ENCODE data around the gene MBOAT2.
A peak's percentile ranks its signal among the peaks of the same experiment; 100 is the strongest.
"Not testable (repeated sequence)": the region's sequence is repeated elsewhere in the genome, so short reads cannot be mapped to it uniquely, and the experiment has no call there.

MBOAT2 gene

DNA sequence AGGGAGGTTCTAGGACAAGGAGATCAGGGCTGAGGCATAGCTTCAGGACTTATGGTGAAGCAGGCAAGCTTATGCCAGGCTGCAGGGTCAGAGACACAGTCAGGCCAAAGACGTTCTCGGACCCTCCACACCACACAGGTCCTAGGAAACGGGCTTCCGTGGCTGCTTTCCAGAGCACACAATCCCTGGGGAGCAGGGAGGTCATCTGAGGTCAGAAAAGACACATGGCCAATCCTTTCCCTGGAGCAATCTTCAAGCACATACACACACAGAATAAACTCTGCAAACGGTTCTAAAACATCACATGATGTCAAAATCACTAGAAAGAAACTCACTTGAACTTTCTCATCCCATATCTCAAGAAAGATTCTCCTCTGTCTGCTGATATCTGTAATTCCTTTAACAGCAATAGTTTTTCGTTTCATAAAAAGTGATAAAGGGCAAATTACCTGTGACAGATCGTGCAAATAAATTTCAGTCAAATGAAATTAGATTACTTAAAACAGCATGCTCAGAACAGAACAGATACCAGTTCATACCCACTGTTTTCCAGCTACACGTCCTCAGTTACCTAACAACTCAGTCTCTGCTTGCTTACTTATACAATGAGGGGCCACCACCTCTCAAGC is 63.9 kb downstream of the MBOAT2 start:
- DNase-seq: no peak

DNA sequence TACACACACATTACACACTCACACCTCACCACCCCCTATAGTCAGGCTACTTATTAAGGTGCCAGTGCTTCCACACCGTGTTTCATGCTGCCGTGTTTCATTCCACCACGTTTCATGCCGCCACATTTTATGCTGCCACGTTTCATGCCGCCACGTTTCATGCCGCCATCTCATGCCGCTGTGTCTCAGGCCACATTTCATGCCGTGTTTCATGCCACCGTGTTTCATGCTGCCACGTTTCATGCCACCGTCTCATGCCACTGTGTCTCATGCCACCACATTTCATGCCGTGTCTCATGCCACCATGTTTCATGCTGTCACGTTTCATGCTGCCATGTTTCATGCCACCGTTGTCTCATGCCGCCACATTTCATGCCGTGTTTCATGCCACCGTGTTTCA is 65.1 kb downstream of the MBOAT2 start:
- DNase-seq: no peak

DNA sequence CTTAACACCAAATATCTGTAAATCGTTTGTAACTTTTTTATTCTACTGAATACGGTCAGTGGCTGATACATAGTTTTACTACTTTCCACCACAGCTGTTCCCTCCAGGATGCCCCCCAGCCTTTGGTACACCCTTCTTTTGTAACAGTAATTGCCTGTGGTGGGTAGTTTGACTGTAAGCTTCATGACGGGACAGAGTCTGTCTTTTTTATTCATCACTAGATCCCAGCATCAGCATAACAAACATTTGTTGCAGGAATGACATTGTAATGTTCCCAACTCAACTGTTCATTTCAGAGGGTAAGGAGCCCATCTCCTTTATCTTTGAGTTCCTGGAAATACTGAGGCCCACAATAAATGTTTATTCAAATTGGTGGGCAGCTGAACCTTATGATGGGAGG is 67.5 kb downstream of the MBOAT2 start:
- no peak for DNase-seq

DNA sequence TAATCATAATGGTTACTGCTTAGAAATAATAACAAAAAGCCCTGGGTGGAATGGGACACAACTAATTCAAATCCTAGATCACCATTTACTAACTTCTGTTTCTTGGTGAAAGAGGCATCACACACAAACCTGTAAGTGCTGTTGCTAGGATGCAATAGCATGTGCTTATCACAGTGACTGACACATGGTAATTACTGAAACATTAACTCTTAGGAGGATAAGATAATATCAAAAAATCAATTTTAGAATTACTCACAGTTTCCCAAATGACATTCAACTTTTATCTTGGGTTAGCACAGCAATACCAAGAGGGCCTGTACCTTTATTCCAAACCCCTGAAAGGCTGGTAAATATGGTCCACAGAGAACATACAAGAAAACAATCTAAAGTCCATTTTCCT is 69.1 kb downstream of the MBOAT2 start:
- peak in 1 of 3 experiments; percentile 32 for DNase-seq

DNA sequence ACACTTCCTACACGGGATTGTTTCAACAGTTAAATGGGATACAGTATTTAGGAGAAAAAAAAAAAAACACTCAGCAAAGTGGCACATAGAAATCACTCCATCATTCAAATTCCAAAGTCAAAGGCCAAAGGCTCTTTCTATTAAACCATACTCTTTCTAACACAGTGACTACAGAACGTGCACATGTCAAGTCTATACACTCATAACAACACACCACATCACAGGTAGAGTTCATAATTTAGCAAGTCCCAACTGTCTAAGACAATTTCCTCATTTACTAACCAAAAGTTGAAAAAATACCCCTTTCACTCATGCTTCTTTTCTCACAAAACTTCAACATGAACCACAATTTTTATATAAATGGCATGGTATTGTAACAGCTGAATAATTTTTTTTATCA is 70.8 kb downstream of the MBOAT2 start:
- DNase-seq: no peak

DNA sequence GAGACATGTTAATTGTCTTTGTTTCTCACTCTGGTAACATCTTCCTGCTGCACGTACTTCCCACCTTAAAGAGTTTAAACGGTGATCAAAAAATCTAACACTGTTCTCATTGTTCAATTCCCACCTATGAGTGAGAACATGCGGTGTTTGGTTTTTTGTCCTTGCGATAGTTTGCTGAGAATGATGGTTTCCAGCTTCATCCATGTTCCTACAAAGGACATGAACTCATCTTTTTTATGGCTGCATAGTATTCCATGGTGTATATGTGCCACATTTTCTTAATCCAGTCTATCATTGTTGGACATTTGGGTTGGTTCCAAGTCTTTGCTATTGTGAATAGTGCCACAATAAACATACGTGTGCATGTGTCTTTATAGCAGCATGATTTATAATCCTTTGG is 73.3 kb downstream of the MBOAT2 start:
- DNase-seq: not testable (repeated sequence)

DNA sequence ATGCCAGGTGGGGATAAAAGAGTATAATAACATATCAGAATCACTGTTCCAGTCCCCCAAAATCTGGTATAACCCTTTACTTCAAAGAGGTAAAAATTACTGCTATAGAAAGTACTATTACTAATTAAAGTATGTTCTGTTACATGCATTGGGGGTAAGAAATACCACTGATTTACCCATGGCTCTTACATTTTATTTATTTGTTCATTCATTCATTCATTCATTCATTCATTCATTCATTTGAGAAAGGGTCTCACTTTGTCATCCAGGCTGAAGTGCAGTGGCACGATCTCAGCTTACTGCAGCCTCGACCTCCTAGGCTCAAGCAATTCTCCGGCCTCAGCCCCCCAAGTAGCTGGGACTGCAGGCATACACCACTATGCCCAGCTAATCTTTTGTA is 74.4 kb downstream of the MBOAT2 start:
- DNase-seq: no peak

DNA sequence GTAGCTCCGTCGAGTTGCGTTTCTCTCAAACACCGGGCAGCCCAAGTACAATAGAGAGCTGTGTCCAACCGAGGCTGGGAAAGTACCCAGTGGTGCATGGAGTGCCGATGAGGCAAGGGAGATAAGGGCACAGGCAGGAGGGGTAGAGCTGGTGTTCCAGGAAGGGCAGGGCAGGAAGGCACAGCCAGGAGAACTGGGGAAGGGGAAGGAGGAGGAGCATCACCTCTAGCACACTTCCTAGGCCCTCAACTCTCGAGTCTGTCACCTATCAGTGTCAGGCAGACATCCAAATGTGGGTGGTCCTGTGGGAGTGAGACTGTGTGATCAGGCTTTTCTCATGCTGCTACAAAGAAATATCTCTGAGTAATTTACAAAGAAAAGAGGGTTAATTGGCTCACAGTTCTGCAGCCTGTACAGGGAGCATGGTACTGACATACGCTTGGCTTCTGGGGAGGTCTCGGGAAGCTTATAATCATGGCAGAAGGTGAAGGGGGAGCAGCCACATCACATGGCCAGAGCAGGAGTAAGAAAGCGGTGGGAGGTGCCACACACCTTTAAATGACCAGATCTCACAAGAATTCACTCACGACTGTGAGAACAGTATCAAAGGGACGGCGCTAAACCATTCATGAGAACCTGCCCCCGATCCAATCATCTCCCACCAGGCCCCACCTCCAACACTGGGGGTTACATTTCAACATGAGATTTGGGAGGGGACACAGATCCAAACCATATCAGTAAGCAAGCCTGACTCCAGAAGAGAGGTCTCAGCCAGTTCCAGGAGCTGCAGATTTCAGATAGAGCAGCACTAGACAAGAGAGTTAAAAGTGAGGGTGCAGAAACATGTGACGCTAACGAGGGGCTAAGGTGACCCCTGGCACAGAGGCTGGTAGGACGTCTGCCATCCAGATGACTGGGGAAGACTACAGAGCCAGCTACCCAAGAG is 75.7 kb downstream of the MBOAT2 start:
- DNase-seq: no peak

DNA sequence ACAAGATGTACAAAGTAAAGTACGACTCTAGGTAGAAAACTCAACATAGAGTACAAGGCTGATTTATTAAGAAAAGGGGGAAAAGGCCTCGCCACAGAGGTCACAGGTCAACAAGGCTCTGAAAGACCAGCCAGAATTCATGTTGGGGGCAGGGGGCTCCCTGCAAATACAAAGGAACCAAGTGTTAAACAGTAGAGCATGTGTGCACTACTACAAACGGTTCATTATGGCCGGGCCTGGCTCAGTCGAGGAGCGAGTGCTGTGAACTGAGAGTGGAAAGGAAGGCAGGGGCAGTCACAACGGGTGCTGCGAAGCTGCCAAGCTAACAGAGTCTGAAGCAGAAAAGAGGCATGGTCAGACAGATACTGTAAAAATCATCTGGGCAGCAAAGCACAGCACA is 77.1 kb downstream of the MBOAT2 start:
- no peak for DNase-seq

DNA sequence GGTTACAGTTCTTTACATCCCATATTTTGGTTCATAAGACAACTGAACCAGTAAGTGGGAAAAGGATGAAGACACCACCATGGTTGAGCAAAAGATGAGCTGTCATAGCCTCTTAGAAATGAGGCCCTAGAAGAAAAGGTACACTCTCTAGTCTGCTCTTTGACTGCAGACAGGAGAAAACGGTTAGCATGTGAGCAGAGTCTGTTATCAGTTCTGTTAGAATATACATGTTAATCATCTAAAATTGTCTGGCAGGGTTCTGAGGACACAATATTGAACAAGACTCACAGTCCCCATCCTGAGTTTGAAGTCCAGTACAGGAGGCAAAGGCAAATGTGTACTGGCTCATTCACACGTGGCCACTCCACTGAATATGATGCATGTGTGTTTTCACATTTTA is 78.1 kb downstream of the MBOAT2 start:
- no peak for DNase-seq

DNA sequence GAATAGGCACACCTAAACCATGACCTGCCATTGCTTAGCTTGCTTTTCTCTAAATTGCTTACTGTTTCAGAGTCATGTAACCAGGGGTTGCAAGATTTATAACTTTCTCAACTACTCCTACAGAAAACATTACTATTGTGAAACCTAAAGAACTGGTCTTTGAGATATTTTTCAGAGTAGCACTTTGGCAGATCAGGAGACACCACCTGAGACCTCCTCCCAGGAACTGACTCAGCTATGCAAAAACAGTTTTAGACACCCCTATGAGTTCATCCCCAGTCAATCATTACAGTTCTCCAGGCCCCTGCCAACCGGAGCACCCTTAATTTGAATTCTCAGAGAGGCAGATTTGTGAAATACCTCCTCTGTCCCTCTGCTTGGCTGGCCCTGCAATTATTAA is 80.3 kb downstream of the MBOAT2 start:
- DNase-seq: no peak

DNA sequence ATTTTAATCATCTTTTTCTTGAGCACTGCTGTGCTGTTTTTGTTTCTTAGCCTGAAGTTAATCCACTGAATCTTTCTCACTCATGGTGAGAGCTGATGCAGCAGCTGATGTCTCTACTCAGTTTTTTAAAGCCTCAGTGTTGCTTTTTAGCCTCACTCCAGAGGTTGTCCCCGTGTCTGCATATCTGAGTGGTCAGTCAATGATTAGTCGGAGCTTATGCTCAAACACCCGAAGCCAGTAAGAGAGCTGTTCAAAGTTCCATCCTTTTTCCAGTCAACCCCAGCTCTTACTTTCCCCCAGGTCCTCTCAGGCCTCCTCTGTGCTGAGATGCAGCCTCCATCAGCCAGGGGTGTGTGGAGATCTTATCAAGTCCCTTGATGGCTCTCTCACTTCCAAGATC is 81.1 kb downstream of the MBOAT2 start:
- no peak for DNase-seq

DNA sequence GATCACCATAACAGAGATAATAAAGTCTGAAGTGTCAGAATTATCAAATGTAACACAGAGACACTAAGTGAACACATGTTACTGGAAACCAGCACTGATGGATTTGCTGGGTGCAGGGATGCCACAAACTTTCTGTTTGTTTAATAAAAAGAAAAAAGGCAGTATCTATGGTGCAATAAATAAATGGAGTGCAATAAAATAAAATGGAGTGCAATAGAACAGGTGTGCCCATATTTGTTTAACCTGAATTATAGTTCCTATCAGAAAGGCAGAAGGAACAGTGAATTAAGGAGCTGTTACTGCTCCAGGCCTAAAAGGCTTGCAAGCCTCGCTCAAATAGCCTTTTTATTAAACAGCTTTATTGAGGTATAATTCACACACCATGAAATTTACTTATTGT is 85.1 kb downstream of the MBOAT2 start:
- peak in 1 of 3 experiments; percentile 25 for DNase-seq

DNA sequence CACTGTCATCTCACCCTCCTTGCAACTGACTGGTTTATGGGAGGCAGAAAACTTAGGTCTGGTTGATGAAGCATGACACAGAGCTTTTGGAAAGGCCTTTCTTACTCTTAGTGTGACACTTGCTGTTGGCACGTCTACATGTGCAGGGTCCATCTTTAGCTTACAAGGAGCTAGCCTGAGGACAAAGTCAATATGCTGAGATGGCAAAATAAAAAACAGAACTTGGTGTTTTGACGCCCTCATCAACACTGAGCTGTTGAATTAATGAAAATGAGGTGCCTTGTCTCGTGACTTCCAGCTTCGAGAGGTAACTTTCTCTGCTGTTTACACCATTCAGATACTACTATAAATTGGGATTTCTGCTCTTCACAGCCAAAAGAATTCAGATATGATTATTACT is 87.5 kb downstream of the MBOAT2 start:
- DNase-seq: no peak

DNA sequence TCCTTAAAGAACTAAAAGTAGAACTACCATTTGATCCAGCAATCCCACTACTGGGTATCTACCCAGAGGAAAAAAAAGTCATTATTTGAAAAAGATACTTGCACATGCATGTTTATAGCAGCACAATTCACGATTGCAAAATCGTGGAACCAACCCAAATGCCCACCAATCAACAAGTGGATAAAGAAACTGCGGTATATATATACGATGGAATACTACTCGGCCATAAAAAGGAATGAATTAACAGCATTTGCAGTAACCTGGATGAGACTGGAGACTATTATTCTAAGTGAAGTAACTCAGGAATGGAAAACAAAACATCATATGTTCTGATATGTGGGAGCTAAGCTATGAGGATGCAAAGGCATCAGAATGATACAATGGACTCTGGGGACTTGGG is 89.7 kb downstream of the MBOAT2 start:
- DNase-seq: not testable (repeated sequence)

DNA sequence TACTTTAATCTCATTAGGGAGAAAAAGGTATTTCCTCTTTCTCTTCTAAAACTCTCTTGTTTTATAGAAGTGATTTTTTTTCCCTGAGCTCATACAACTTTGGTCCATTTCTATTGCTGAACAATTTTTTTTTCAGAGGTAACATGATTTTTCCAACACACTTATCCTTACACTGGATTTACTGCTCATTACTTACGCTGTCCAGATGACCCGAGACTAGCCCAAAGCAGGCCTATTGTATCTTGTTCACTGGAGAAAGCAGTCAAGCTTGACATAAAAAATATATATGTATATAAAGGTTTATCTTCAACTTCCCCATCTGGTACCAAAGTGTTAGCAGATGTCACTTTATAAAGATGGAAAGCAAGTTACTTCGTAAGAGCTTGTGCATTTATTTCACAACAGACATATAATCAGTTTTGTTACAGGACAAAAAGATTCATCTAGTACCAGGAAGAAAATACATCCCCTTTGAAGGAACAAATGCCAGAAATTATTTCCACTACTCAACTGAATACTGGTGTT is 95.7 kb downstream of the MBOAT2 start:
- no peak for DNase-seq

DNA sequence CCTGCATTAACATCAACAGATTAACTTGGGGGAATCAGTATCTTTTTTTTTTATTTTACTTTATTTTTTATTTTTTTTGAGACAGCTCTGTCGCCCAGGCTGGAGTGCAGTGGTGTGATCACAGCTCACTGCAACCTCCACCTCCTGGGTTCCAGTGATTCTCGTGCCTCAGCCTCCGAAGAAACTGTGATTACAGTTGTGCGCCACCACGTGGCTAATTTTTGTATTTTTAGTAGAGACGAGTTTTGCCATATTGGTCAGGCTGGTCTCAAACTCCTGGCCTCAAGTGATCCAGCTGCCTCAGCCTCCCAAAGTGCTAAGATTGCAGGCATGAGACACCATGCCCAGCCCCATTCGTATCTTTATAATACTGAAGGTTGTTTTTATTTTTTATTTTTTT is 99.6 kb downstream of the MBOAT2 start:
- DNase-seq: not testable (repeated sequence)

DNA sequence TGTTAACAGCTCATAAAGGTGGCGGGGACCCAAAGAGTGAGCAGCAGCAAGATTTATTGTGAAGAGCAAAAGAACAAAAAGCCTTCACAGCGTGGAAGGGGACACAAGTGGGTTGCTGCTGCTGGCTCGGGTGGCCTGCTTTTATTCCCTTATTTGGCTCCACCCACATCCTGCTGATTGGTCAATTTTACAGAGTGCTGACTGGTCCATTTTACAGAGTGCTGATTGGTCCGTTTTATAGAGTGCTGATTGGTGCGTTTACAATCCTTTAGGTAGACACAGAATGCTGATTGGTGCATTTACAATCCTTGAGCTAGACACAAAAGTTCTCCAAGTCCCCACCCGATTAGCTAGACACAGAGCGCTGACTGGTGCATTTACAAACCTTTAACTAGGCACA is 100.7 kb downstream of the MBOAT2 start:
- DNase-seq: not testable (repeated sequence)

DNA sequence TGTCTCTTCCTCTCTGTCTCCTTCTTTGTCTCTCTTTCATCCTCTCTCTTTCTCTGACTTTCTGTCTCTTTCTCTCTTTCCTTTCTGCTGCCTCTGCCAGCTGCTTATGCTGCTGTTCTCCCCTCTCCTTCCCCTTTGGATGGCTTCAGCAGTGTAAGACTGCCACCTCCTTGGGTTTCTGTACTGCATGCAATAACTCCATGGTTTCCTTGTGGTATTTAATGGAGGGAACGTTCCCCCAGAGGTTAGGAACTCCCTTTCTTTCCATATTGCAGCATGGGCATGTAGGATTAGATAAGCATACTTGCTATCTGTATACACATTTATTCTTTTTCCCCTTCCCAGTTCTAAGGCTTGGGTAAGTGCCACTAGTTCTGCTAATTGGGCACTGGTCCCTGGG is 106.3 kb downstream of the MBOAT2 start:
- DNase-seq: not testable (repeated sequence)

DNA sequence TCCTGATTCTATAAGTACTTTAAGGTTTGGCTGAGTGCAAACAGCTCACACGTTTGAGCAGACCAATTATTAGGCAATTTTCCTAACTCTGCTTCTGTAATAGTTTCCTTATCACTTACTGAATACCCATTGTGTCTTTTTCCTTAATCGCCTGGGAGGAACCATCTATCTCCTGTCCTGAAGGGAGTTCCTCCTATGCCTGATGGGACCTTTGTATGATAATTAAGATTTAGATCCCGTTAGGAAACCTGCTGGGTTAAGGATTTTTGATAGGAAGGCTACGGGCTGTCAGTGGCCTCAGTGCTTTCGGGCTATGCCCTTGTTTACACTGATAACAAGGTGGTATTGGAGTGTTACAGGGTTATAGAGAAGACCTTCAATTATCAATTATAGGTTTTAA is 106.8 kb downstream of the MBOAT2 start:
- DNase-seq: not testable (repeated sequence)

DNA sequence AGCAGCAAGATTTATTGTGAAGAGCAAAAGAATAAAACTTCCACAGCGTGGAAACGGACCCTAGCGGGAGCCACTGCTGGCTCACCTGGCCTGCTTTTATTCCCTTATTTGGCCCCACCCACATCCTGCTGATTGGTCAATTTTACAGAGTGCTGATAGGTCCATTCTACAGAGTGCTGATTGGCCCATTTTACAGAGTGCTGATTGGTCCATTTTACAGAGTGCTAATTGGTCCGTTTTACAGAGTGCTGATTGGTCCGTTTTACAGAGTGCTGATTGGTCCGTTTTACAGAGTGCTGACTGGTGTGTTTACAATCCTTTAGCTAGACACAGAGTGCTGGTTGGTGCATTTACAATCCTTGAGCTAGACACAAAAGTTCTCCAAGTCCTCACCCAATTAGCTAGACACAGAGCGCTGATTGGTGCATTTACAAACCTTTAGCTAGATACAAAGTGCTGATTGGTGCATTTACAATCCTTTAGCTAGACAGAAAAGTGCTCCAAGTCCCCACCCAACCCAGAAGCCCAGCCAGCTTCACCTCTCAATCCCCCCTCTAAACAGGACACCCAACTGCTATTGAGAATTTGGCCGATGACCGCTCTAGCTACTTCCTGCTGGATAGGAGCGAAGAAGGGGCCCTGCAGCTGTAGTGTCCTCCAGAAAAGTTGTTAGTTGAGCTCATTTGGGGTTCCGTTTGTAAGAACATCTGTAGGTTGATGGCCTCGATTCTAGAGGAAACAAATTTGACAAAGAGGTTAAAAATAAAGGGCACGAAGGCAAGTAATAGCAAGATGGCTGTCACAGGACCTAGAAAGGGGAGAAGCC is 108.2 kb downstream of the MBOAT2 start:
- DNase-seq: not testable (repeated sequence)

DNA sequence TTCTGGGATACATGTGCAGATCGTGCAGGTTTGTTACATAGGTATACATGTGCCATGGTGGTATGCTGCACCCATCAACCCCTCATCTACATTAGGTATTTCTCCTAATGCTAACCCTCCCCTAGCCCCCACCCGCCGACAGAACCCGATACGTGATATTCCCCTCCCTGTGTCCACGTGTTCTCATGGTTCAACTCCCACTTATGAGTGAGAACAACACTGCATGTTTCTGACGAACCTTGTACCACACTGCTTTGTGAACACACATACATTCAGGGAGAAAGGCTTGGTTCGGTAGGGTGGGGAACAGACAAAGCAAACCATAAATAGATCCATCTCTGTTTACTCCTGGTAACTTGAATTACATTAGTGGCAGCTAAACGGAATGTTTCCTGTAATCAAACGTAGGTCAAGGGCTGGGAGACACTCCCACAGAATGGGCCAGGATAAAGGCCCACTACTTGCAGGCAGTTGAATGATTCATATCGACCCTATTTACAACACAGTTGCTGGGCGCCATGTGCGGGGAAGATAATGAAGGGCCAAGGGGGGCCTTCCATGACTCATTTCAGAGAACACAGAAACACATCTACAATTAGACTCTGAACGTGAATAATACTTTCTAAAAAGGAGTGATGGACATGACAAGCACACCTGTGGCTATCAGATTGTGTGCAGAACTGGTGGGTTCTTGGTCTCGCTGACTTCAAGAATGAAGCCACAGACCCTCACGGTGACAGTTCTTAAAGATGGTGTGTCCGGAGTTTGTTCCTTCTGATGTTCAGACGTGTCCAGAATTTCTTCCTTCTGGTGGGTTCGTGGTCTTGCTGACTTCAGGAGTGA is 109.3 kb downstream of the MBOAT2 start:
- DNase-seq: peak in 2 of 3 experiments; percentile 11 to 55

Data from NCI-H1417 (cell line).